SU-DHL-6 (cell line): ENCODE measurements around the gene ASXL1.

Experiments
- H2AFZ ChIP-seq: fragments of 200-600 bp; sonication (generic); 2 replicates; pipeline ENCODE4 v1.6.1; 2014; ENCODE audit warnings: low read depth, mild to moderate bottlenecking, moderate library complexity, mixed read lengths, antibody characterized with exemption, low read length; ENCODE audit not compliant: severe bottlenecking
- H3F3A ChIP-seq: fragments of 200-600 bp; shearing (Covaris generic); 2 replicates; pipeline ENCODE4 v1.6.0; 2016; ENCODE audit warnings: antibody characterized with exemption, mild to moderate bottlenecking; ENCODE audit not compliant: insufficient read depth
- H3K27ac ChIP-seq: fragments of 200-600 bp; sonication (generic); 2 replicates; pipeline ENCODE4 v1.5.1; 2016; ENCODE audit warnings: low read depth, mild to moderate bottlenecking, low read length, moderate library complexity, mixed read lengths
- H3K27me3 ChIP-seq: fragments of 200-600 bp; sonication (generic), shearing (Covaris generic); 2 replicates; pipeline ENCODE4 v1.6.0; 2014; ENCODE audit warnings: mild to moderate bottlenecking, low read length
- H3K36me3 ChIP-seq: fragments of 200-600 bp; sonication (generic); 2 replicates; pipeline ENCODE4 v1.6.1; 2014; ENCODE audit warnings: mild to moderate bottlenecking, low read length, mixed read lengths
- H3K4me2 ChIP-seq: fragments of 300-600, 200-600 bp; shearing (Covaris generic), sonication (generic); 2 replicates; pipeline ENCODE4 v1.6.0; 2014; ENCODE audit warnings: low read length, low read depth, mild to moderate bottlenecking; ENCODE audit not compliant: poor library complexity, severe bottlenecking
- H3K4me3 ChIP-seq: fragments of 200-600 bp; sonication (generic); 2 replicates; pipeline ENCODE4 v1.5.1; 2014; ENCODE audit warnings: antibody characterized with exemption, low read length, mild to moderate bottlenecking, mixed read lengths; ENCODE audit not compliant: insufficient read depth, poor library complexity, severe bottlenecking
- H3K79me2 ChIP-seq: fragments of 200-600 bp; sonication (generic); 2 replicates; pipeline ENCODE4 v1.6.1; 2014; ENCODE audit warnings: mild to moderate bottlenecking, low read length, moderate library complexity; ENCODE audit not compliant: insufficient read depth
- H3K9ac ChIP-seq: fragments of 200-600 bp; sonication (generic); 2 replicates; pipeline ENCODE4 v1.7.0; 2014; ENCODE audit warnings: mild to moderate bottlenecking, low read length
- H3K9me2 ChIP-seq: fragments of 200-600 bp; sonication (generic); replicated peaks from 2 replicates; pipeline ENCODE4 v1.6.1; 2014; ENCODE audit warnings: low read length; ENCODE audit not compliant: insufficient read depth
- H3K9me3 ChIP-seq: fragments of 200-600 bp; sonication (generic); 2 replicates; pipeline ENCODE4 v1.6.1; 2014; ENCODE audit warnings: low read length, mixed read lengths; ENCODE audit not compliant: insufficient read depth
- H4K20me1 ChIP-seq: fragments of 200-600 bp; sonication (generic); 2 replicates; pipeline ENCODE4 v1.6.1; 2014; ENCODE audit warnings: low read depth, mild to moderate bottlenecking, antibody characterized with exemption, low read length, moderate library complexity, mixed read lengths
- CTCF ChIP-seq: fragments of 200-600 bp; sonication (generic); IDR thresholded peaks from one replicate; pipeline ENCODE4 v1.5.1; 2017; ENCODE audit warnings: antibody characterized with exemption, mild to moderate bottlenecking, low read length, moderate library complexity; ENCODE audit not compliant: insufficient read depth, poor library complexity, severe bottlenecking
- EZH2phosphoT487 ChIP-seq: fragments of 200-600 bp; sonication (generic), shearing (Covaris generic); conservative IDR thresholded peaks from 2 replicates; pipeline ENCODE4 v1.6.1; 2018; ENCODE audit warnings: mild to moderate bottlenecking, antibody characterized with exemption, low read length, moderate library complexity, mixed read lengths

The ASXL1 gene

GRCh38 chr20:32429343-32429742 lies 71.2 kb downstream of the ASXL1 start:
- H3K79me2 ChIP-seq: no peaks in the 10 kb centered on the region; the same call in 1 of the 2 replicates
- no peaks in the 10 kb centered on the region for H3K27me3 ChIP-seq
- no peaks in the 10 kb centered on the region for H3K9me3 ChIP-seq
- no peak overlapping the region for H3K4me2 ChIP-seq
- no peaks in the 10 kb centered on the region for H3F3A ChIP-seq
- H3K9ac ChIP-seq: no peak overlapping the region
- no peak overlapping the region for H3K4me3 ChIP-seq
- H3K27ac ChIP-seq: no peak overlapping the region
- no peak overlapping the region for H2AFZ ChIP-seq
- no peak for TF ChIP-seq EZH2phosphoT487
- H3K9me2 ChIP-seq: no peaks in the 10 kb centered on the region
- no peaks in the 10 kb centered on the region; the same call in 1 of the 2 replicates for H4K20me1 ChIP-seq
- peaks cover 20% of the 10 kb centered on the region; the same call in 1 of the 2 replicates for H3K36me3 ChIP-seq

GRCh38 chr20:32429745-32430360 lies 71.7 kb downstream of the ASXL1 start:
- Histone ChIP-seq H3K27me3 (no peaks in the 10 kb centered on the region), H3F3A (no peaks in the 10 kb centered on the region), H3K27ac (no peak overlapping the region), H4K20me1 (no peaks in the 10 kb centered on the region; the same call in 1 of the 2 replicates), H2AFZ (no peak overlapping the region), H3K36me3 (peaks cover 20% of the 10 kb centered on the region; the same call in 1 of the 2 replicates), H3K9ac (no peak overlapping the region), H3K4me2 (no peak overlapping the region), H3K4me3 (no peak overlapping the region), H3K9me3 (no peaks in the 10 kb centered on the region), H3K79me2 (no peaks in the 10 kb centered on the region; the same call in 1 of the 2 replicates), H3K9me2 (no peaks in the 10 kb centered on the region)
- no peak for TF ChIP-seq EZH2phosphoT487
- TF ChIP-seq CTCF: no peak

GRCh38 chr20:32431457-32431856 lies 73.3 kb downstream of the ASXL1 start:
- H3K9me2 ChIP-seq: no peaks in the 10 kb centered on the region
- H3K79me2 ChIP-seq: no peaks in the 10 kb centered on the region
- H2AFZ ChIP-seq: no peak overlapping the region
- no peak overlapping the region for H3K9ac ChIP-seq
- H3F3A ChIP-seq: no peaks in the 10 kb centered on the region
- H3K27ac ChIP-seq: no peak overlapping the region
- peaks cover 20% of the 10 kb centered on the region; the same call in 1 of the 2 replicates for H3K36me3 ChIP-seq
- no peaks in the 10 kb centered on the region for H3K27me3 ChIP-seq
- H3K4me2 ChIP-seq: no peak overlapping the region
- no peak overlapping the region for H3K4me3 ChIP-seq
- no peaks in the 10 kb centered on the region for H4K20me1 ChIP-seq
- TF ChIP-seq CTCF: no peak
- no peak for TF ChIP-seq EZH2phosphoT487
- no peaks in the 10 kb centered on the region for H3K9me3 ChIP-seq

GRCh38 chr20:32432277-32432676 lies 74.1 kb downstream of the ASXL1 start:
- Histone ChIP-seq H3K36me3 (peaks cover 20% of the 10 kb centered on the region; the same call in 1 of the 2 replicates), H3K27ac (no peak overlapping the region)
- TF ChIP-seq CTCF: no peak
- no peak for TF ChIP-seq EZH2phosphoT487

More at GRCh38 chr20:32432277-32432676, 74.1 kb downstream of the ASXL1 start:
- no peaks in the 10 kb centered on the region for H4K20me1 ChIP-seq
- no peaks in the 10 kb centered on the region for H3K79me2 ChIP-seq
- no peak overlapping the region for H3K9ac ChIP-seq
- H3K9me3 ChIP-seq: no peaks in the 10 kb centered on the region
- no peaks in the 10 kb centered on the region for H3K9me2 ChIP-seq
- no peak overlapping the region for H3K4me2 ChIP-seq
- H3K4me3 ChIP-seq: no peak overlapping the region
- no peaks in the 10 kb centered on the region for H3K27me3 ChIP-seq
- no peaks in the 10 kb centered on the region for H3F3A ChIP-seq
- no peak overlapping the region for H2AFZ ChIP-seq
